Measurements from ENCODE around the gene CPSF7. TPM values are rescaled to one million over a fixed set of nuclear protein-coding genes. Genes with fewer than 3 reads are reported as not detected.

The CPSF7 gene
- total and polyA plus RNA-seq, 4 donors, result 12.5 to 23.7 (median 22.2) TPM

DNA sequence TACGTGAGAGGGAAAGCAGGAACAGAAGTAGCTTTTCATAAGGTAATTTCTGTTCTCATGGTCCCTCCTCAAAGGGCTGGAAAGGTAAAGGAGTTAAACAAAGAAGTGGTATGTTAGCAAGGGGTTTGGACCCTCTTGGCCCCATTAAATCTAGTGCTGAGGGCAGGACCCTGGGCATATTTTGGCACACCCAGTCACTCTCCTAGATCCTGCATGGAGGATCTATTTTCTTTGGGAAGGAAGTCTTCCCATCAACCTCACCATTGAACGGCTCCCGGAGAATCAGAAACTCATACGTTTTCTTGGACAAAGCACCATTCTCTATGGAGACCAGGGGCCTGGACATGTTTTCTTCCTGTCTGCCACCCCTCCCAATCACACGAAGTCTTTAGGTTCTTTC is 25.7 kb downstream of the CPSF7 start (continued):
- no peak for TF ChIP-seq CTCF (IDR thresholded peaks at IDR 0.05; ENCODE audit: low read depth, low read length, missing input control)

DNA sequence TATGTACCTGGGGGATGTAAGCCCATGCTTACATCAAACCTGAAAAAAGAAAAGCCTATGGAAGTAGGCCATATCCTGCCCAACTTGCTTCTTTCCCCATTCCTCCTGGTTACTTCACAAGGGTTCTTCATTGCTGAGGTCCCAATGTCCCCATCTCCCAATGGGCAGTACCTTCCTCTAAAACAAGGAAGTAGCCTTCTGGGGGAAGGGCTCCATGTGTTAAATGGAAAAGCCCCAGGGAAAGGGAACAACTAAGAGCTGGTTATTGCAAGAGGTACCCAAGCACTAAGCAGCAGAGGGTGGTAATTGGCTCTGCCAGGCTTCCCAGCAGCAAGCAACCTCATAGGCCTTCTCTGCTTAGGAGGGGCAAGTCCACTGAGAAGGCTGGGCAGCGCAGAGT is 26.1 kb downstream of the CPSF7 start:
- Histone ChIP-seq H3K27me3 (ENCODE audit: control insufficient read depth in 4 of 4, insufficient read depth in 4 of 4, low read length in 3 of 4) (no peaks in the 10 kb centered on the region), H3K36me3 (ENCODE audit: control insufficient read depth in 4 of 4, insufficient read depth in 3 of 4, low read depth in 1 of 4, low read length in 3 of 4) (peaks cover 13 to 71% (median 54%) of the 10 kb centered on the region in 4 donors), H3K27ac (ENCODE audit: low read depth in 1 of 2, low read length in 2 of 2) (no peak overlapping the region), H3K9ac (ENCODE audit: low read depth in 1 of 2, low read length in 2 of 2) (no peak overlapping the region), H3K4me3 (ENCODE audit: low read depth in 1 of 3, low read length in 3 of 3) (no peak overlapping the region), H3K9me3 (ENCODE audit: control insufficient read depth in 4 of 4, low read length in 3 of 4) (no peaks in the 10 kb centered on the region), H3K4me1 (ENCODE audit: control insufficient read depth in 4 of 4, insufficient read depth in 4 of 4, low read length in 3 of 4) (no peaks in the 10 kb centered on the region)
- no peak for DNase-seq (ENCODE audit: low spot score)
- TF ChIP-seq EGR1 (IDR thresholded peaks at IDR 0.05; ENCODE audit: low read depth in 2 of 2), result no peak
- no peak for TF ChIP-seq HNF4G (IDR thresholded peaks at IDR 0.05)
- TF ChIP-seq HNF4A (conservative IDR thresholded peaks at IDR 0.05), result no peak
- no peak for TF ChIP-seq FOXA1 (IDR thresholded peaks at IDR 0.05)
- TF ChIP-seq CTCF (IDR thresholded peaks at IDR 0.05; ENCODE audit: low read depth, low read length, missing input control), result no peak
- no peak for TF ChIP-seq RAD21 (IDR thresholded peaks at IDR 0.05)
- no peak for TF ChIP-seq ATF3 (IDR thresholded peaks at IDR 0.05)
- no peak for TF ChIP-seq RXRA (IDR thresholded peaks at IDR 0.05)
- no peak for TF ChIP-seq MAX (IDR thresholded peaks at IDR 0.05)
- no peak for TF ChIP-seq GABPA (IDR thresholded peaks at IDR 0.05 in 1 of 2, conservative IDR thresholded peaks at IDR 0.05 in 1 of 2)
- TF ChIP-seq TAF1 (conservative IDR thresholded peaks at IDR 0.05), result no peak
- TF ChIP-seq YY1 (IDR thresholded peaks at IDR 0.05), result no peak
- TF ChIP-seq, protein P1, sequence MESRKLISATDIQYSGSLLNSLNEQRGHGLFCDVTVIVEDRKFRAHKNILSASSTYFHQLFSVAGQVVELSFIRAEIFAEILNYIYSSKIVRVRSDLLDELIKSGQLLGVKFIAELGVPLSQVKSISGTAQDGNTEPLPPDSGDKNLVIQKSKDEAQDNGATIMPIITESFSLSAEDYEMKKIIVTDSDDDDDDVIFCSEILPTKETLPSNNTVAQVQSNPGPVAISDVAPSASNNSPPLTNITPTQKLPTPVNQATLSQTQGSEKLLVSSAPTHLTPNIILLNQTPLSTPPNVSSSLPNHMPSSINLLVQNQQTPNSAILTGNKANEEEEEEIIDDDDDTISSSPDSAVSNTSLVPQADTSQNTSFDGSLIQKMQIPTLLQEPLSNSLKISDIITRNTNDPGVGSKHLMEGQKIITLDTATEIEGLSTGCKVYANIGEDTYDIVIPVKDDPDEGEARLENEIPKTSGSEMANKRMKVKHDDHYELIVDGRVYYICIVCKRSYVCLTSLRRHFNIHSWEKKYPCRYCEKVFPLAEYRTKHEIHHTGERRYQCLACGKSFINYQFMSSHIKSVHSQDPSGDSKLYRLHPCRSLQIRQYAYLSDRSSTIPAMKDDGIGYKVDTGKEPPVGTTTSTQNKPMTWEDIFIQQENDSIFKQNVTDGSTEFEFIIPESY (IDR thresholded peaks at IDR 0.05), result no peak
- TF ChIP-seq FOXA2 (IDR thresholded peaks at IDR 0.05), result no peak
- WGBS, result 98% methylated on average over 1 of the region's 1 CpG

GRCh38 chr11:61401573-61401972 is 28.2 kb downstream of the CPSF7 start:
- no peak overlapping the region for H3K27ac ChIP-seq (ENCODE audit: low read depth in 1 of 2, low read length in 2 of 2)
- H3K9ac ChIP-seq (ENCODE audit: low read depth in 1 of 2, low read length in 2 of 2), result no peak overlapping the region
- 95% methylated on average over 2 of the region's 2 CpGs for WGBS
- H3K9me3 ChIP-seq (ENCODE audit: control insufficient read depth in 4 of 4, low read length in 3 of 4), result no peaks in the 10 kb centered on the region
- H3K36me3 ChIP-seq (ENCODE audit: control insufficient read depth in 4 of 4, insufficient read depth in 3 of 4, low read depth in 1 of 4, low read length in 3 of 4), result peaks cover 13 to 63% (median 51%) of the 10 kb centered on the region in 4 donors
- no peak for TF ChIP-seq RXRA (IDR thresholded peaks at IDR 0.05)
- TF ChIP-seq GABPA (IDR thresholded peaks at IDR 0.05 in 1 of 2, conservative IDR thresholded peaks at IDR 0.05 in 1 of 2), result no peak
- DNase-seq (ENCODE audit: low spot score), result no peak
- H3K4me3 ChIP-seq (ENCODE audit: low read depth in 1 of 3, low read length in 3 of 3), result no peak overlapping the region
- no peaks in the 10 kb centered on the region for H3K27me3 ChIP-seq (ENCODE audit: control insufficient read depth in 4 of 4, insufficient read depth in 4 of 4, low read length in 3 of 4)
- no peaks in the 10 kb centered on the region for H3K4me1 ChIP-seq (ENCODE audit: control insufficient read depth in 4 of 4, insufficient read depth in 4 of 4, low read length in 3 of 4)

Measured in liver (tissue), 9 donors.